ENCODE results near the gene TEAD1. TPM values are rescaled to one million over a fixed set of nuclear protein-coding genes. Genes with fewer than 3 reads are reported as not detected.
A peak's percentile ranks its signal among the peaks of the same experiment; 100 is the strongest.

Gene TEAD1
- total and polyA plus RNA-seq, 8 donors, result 5.9 to 35.1 (median 22.0) TPM

DNA sequence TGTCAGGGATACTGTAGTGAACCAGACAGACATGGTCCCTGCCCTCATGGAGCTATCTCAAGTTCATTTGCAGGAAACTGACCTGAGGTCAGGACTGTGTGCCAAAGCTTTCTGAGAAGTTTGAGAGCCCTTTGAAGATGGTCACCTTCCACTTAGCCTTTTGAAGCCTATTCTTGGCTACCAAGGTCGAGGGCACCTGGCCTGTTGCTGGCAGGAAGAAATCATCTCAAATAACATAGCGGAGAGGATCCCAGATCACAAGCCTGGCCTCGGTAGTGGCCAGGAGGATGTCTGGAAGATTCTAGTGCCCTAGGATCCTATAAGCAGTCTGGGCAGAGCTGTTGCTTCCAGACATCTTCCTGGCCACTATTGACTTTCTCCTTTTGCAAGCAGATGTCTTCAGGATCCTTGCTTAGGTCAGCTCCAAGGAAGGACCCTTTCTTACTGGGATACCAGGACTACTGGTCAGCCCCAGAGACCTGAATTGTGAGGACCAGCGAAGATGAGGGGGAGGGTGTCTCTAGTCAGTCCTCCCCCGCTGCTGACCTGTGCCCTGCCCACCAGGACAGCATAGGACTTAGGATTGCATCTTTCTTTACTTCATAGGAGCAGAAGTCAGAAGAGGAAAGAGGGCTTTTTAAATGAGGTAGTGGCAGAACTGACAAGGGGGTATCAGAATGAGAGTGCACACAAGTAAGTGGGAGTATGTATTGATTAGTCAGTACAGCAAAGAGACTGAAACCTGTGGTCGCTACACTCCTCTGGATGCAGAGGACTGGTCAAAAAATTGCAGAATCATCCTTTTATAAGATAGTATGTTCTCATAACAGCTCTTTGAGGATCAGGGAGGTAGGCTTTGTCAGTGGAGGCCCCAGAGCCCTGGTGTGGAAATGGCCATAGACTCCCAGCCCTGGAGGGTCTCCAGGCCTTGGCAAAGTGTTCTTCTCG, 94.8 kb downstream of the TEAD1 start:
- peak overlapping the region in 1 of 4 donors; percentile 51 for H3K27ac ChIP-seq
- no peaks in the 10 kb centered on the region for H3K27me3 ChIP-seq
- no peak for FAIRE-seq
- peaks cover 0 to 10% (median 0%) of the 10 kb centered on the region in 3 donors for H3K4me1 ChIP-seq
- DNase-seq, result no peak
- no peak for ATAC-seq
- WGBS, 2 donors, result 89 to 90% methylated on average over 7 of the region's 7 CpGs
- H3K4me3 ChIP-seq, result no peak overlapping the region
- H3K9me3 ChIP-seq, result no peaks in the 10 kb centered on the region
- TF ChIP-seq, protein P1, sequence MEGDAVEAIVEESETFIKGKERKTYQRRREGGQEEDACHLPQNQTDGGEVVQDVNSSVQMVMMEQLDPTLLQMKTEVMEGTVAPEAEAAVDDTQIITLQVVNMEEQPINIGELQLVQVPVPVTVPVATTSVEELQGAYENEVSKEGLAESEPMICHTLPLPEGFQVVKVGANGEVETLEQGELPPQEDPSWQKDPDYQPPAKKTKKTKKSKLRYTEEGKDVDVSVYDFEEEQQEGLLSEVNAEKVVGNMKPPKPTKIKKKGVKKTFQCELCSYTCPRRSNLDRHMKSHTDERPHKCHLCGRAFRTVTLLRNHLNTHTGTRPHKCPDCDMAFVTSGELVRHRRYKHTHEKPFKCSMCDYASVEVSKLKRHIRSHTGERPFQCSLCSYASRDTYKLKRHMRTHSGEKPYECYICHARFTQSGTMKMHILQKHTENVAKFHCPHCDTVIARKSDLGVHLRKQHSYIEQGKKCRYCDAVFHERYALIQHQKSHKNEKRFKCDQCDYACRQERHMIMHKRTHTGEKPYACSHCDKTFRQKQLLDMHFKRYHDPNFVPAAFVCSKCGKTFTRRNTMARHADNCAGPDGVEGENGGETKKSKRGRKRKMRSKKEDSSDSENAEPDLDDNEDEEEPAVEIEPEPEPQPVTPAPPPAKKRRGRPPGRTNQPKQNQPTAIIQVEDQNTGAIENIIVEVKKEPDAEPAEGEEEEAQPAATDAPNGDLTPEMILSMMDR (IDR thresholded peaks at IDR 0.05), result no peak
- intact Hi-C loops (cut with DNase I), result no loop called here
- peaks cover 0 to 3% (median 0%) of the 10 kb centered on the region in 3 donors for H3K36me3 ChIP-seq

DNA sequence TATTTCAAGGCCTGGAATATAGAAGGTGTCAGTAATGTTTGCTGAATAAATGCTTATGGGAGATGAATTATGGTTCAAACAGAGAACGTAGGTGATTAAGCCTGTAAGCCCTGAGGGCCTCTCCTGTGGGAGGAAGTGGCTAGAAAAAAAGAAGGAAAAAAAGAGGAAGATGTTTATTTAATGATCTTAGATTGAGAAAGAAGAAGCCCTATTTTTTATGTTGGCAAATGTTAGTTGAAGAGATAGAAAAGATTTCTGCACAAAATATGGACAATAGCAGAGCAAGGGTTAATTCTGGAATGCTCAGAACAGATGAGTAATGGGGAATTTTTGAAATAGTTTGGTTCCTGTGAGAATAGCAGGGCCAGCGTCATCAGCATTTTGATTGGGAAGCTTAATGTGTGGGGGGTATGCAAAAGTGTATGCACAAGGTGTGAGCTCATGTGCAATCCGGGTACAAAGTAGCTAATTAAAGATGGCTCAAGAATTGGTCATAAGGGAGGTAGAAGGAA, 95.7 kb downstream of the TEAD1 start:
- Histone ChIP-seq H3K36me3 (no peaks in the 10 kb centered on the region), H3K27ac (peak overlapping the region in 1 of 4 donors; percentile 51), H3K27me3 (no peaks in the 10 kb centered on the region), H3K4me1 (peaks cover 0 to 10% (median 0%) of the 10 kb centered on the region in 3 donors), H3K9me3 (no peaks in the 10 kb centered on the region), H3K4me3 (no peak overlapping the region)
- ATAC-seq (peak in 3 of 4 donors; percentile 26 to 54 (median 52)), DNase-seq (no peak), FAIRE-seq (no peak)
- WGBS, 2 donors, result 50 to 52% methylated on average over 3 of the region's 3 CpGs
- intact Hi-C loops (cut with DNase I), result no loop called here
- TF ChIP-seq, protein P1 (IDR thresholded peaks at IDR 0.05), result no peak

DNA sequence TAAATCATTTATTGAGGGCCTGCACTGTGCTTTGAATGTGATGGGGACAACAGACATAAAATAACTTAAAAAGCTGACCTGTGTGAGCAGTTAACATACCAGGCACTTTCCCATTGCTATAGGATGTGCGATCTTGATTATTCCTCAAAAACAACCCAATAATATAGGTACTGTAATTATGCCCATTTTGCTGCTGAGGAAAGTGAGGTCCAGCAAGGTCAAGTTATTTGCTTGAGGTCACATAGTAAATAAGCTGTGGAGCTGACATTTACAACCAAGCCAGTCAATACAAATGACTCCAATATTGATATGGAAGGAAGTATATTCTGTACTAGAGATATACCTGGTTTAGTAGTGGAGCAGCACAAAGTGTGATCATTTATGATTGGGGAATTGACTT, 96.2 kb downstream of the TEAD1 start:
- no peak for DNase-seq
- no peaks in the 10 kb centered on the region for H3K36me3 ChIP-seq
- H3K4me3 ChIP-seq, result no peak overlapping the region
- H3K9me3 ChIP-seq, result no peaks in the 10 kb centered on the region
- FAIRE-seq, result no peak
- H3K27me3 ChIP-seq, result no peaks in the 10 kb centered on the region
- H3K4me1 ChIP-seq, result peaks cover 0 to 10% (median 0%) of the 10 kb centered on the region in 3 donors
- 95 to 100% methylated on average over 1 of the region's 1 CpG for WGBS, 2 donors
- intact Hi-C loops (cut with DNase I), result no loop called here
- no peak for ATAC-seq
- TF ChIP-seq, protein P1 (IDR thresholded peaks at IDR 0.05), result no peak
- H3K27ac ChIP-seq, result no peak overlapping the region

DNA sequence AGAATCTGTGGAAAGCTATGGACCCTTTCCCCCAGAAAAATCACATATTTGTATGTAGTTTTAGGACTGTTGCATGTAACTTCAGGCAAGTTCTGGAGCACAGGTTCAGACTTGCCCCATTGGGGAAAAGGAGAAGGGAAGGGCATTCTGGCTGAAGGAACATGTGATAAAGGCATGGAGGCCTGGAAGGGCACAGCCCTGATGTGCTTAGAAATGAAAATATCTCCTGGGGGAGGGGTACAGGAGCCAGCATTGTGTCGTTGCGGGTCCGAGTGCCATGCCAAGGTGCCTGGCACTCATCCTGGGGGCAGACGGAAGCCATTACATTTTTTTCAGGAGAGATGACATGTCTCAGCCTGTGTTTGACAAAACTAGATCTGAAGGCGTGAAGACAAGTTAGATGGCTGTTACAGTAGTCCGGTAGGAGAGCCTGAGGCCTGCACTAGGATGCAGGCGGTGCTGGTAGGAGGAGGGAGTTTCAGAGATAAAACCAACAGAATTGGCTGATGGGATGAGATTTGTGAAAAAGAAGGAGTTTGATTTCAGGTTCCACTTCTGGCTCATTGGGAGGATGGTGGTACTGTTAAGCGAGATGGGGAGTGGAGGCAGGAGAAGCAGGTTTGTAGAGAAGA, 96.9 kb downstream of the TEAD1 start:
- no peaks in the 10 kb centered on the region for H3K27me3 ChIP-seq
- no peak overlapping the region for H3K4me3 ChIP-seq
- intact Hi-C loops (cut with DNase I), result no loop called here
- ATAC-seq, result no peak
- 87 to 90% methylated on average over 8 of the region's 8 CpGs for WGBS, 2 donors
- no peaks in the 10 kb centered on the region for H3K36me3 ChIP-seq
- no peak for FAIRE-seq
- no peaks in the 10 kb centered on the region for H3K9me3 ChIP-seq
- H3K4me1 ChIP-seq, result peaks cover 0 to 10% (median 0%) of the 10 kb centered on the region in 3 donors
- TF ChIP-seq, protein P1 (IDR thresholded peaks at IDR 0.05), result no peak
- no peak overlapping the region for H3K27ac ChIP-seq
- DNase-seq, result no peak
